Bronchial epithelial cell (primary cell): ENCODE measurements around the gene LCTL. TPM values are rescaled to one million over a fixed set of nuclear protein-coding genes. Genes with fewer than 3 reads are reported as not detected.
A peak's percentile ranks its signal among the peaks of the same experiment; 100 is the strongest.

Experiments
- DNase-seq: peaks from one replicate; pipeline ENCODE4 v3.0.0-alpha.2; 2010; ENCODE audit warnings: low read depth
- FAIRE-seq: peaks from 2 replicates; lab custom pipeline; 2011; peaks lifted over from hg19 to GRCh38; lab: Jason Lieb, UNC
- H3K27me3 ChIP-seq: 2 replicates; pipeline ENCODE4 v1.5.1; 2011; ENCODE audit warnings: low read length; ENCODE audit not compliant: control insufficient read depth, insufficient read depth
- H3K36me3 ChIP-seq: 2 replicates; pipeline ENCODE4 v1.5.1; 2011; ENCODE audit warnings: low read length; ENCODE audit not compliant: control insufficient read depth, insufficient read depth
- H3K4me3 ChIP-seq: 2 replicates; pipeline ENCODE4 v1.5.1; 2011; ENCODE audit warnings: mild to moderate bottlenecking, low read depth, low read length, control low read depth
- CTCF ChIP-seq: IDR thresholded peaks from 2 replicates; pipeline ENCODE4 v1.5.1; 2011; ENCODE audit warnings: mild to moderate bottlenecking, moderate library complexity, low read length, control low read depth, inconsistent platforms; ENCODE audit not compliant: insufficient read depth, severe bottlenecking
- total RNA-seq: library from RNA; depleted of rRNA; stranded (reverse); fragments of >200 nt; gene quantifications from 2 replicates; pipeline ENCODE4 v1.2.1, GENCODE V29; 2014

The LCTL gene
- total RNA-seq, 1 donor from 2014 or later, result 0.26 TPM

DNA sequence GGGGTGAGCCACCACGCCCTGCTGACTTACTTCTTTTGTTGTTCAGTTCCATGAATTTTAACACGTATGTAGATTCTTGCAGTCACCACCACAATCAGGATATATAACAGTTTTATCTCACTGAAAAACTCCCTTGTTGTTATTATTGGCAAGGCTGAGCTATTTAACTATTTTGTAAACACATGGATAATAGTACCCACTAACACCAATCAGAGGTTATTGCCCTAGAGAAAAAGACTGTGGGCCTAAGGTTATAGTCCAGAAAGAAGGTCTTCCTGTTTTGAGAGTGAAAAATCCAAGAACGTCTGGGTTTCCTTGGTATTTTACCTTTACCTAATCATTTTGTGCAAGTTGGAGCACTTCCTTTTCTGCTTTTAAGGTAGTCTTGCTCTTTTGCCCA is 51.2 kb downstream of the LCTL start:
- H3K36me3 ChIP-seq, result peaks cover 5% of the 10 kb centered on the region
- TF ChIP-seq CTCF, result no peak
- FAIRE-seq, result no peak

GRCh38 chr15:66508293-66508883 is 57.4 kb downstream of the LCTL start:
- Histone ChIP-seq H3K27me3 (no peaks in the 10 kb centered on the region), H3K36me3 (no peaks in the 10 kb centered on the region), H3K4me3 (no peak overlapping the region)
- no peak for TF ChIP-seq CTCF
- FAIRE-seq (no peak), DNase-seq (no peak)

More for the DNA sequence above, 51.2 kb downstream of the LCTL start:
- H3K4me3 ChIP-seq, result no peak overlapping the region
- no peak for DNase-seq
- no peaks in the 10 kb centered on the region for H3K27me3 ChIP-seq

DNA sequence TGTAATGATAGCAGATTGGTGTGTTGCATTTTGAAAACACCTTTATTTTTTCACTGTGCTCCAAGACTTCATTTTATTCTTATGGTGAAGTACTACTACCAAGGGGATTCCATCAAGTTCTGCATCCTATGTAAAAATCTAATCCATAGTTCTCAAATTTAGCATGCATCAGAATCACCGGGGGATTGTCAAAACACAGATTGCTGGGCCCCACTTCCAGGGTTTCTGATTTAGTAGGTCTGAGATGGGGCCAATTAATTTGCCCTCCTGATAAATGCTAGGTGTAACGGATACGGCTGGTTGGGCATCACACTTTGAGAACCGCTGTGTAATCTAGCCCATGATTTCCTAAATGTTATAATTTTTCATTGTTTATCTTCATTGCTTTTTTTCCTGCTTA is 60.0 kb downstream of the LCTL start:
- FAIRE-seq (no peak), DNase-seq (no peak)
- Histone ChIP-seq H3K36me3 (peaks cover 8% of the 10 kb centered on the region), H3K4me3 (peak overlapping the region; percentile 100), H3K27me3 (no peaks in the 10 kb centered on the region)
- no peak for TF ChIP-seq CTCF

GRCh38 chr15:66505430-66505811 is 60.4 kb downstream of the LCTL start:
- H3K27me3 ChIP-seq, result no peaks in the 10 kb centered on the region
- FAIRE-seq (no peak), DNase-seq (peak; percentile 43)
- peaks cover 10% of the 10 kb centered on the region for H3K36me3 ChIP-seq
- H3K4me3 ChIP-seq, result peak overlapping the region; percentile 100
- TF ChIP-seq CTCF, result no peak

DNA sequence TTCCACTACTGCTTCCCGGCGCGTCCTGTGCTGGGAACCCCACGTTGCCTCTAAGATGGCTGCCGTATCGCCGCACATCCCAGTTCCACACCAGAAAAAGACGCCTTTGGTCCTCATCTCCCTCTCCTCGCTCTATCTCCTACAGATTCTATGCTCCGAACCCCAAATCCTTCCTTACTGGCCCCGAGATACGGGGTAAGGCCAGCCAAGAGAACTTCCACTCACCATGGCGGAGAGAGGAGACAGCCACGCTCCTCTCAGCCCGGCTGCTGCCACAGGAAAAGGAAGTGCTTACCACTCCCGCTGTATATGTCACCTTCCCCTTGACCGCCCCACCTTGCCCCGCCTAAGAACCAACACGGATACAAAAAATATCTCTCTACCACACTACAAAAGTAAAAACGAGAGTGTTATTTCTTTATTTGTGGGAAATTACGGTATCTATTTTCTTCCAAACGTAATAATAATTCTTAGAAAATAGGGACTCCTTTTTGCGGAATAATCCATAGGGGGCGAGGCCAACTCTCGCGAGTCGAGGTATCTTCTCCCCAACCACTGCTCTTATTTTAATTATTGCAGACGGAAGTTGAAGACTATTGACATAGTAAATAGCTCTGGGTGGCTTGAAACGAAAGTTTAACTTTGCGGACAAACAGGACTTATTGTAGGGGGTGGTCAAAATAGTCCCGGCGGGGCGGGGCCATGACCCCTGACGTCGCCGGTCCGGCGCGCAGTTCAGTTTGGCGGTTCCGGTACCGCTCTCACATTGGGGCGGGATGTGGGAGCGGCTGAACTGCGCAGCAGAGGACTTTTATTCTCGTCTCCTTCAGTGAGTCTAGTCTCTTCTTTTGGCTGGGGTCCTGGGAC is 61.0 kb downstream of the LCTL start, which contains the start of the genes RPL4 and ZWILCH:
Gene RPL4 (minus strand): TSS at position 293 of the 867 bp plus-strand sequence. CDS start 65 bp downstream, at position 228.
Gene ZWILCH (plus strand): TSS at position 764 of the 867 bp plus-strand sequence. CDS start 13 bp downstream, at position 777.
- FAIRE-seq, result no peak
- peak; percentile 69 for DNase-seq

More for the DNA sequence above, 61.0 kb downstream of the LCTL start, which contains the start of the genes RPL4 and ZWILCH:
- peak within 1 kb of the TSS; percentile 100 for H3K4me3 ChIP-seq
- no peaks in the 10 kb centered on the region for H3K27me3 ChIP-seq
- TF ChIP-seq CTCF, result no peak
- peaks cover 11% of the 10 kb centered on the region for H3K36me3 ChIP-seq
